KMS-11 (cell line): Measurements from ENCODE around the gene DGCR2.
"Not testable (repeated sequence)": the region's sequence is repeated elsewhere in the genome, so short reads cannot be mapped to it uniquely, and the experiment has no call there.

Source experiments
- H2AFZ ChIP-seq: fragments of 200-600 bp; sonication (generic); 2 replicates; pipeline ENCODE4 v1.6.1; 2016; ENCODE audit warnings: antibody characterized with exemption, mixed run types, low read depth
- H3K27ac ChIP-seq: fragments of 200-600 bp; sonication (generic); 2 replicates; pipeline ENCODE4 v1.6.1; 2016; ENCODE audit warnings: mild to moderate bottlenecking, mixed run types
- H3K27me3 ChIP-seq: fragments of 200-600 bp; sonication (generic); 2 replicates; pipeline ENCODE4 v1.6.1; 2017; ENCODE audit warnings: mild to moderate bottlenecking, low read depth, mixed run types, moderate library complexity; ENCODE audit not compliant: insufficient read depth
- H3K36me3 ChIP-seq: fragments of 200-600 bp; sonication (generic); 2 replicates; pipeline ENCODE4 v1.6.1; 2017; ENCODE audit warnings: mild to moderate bottlenecking, mixed run types; ENCODE audit not compliant: insufficient read depth
- H3K4me1 ChIP-seq: fragments of 200-600 bp; sonication (generic); 2 replicates; pipeline ENCODE4 v1.6.1; 2016; ENCODE audit warnings: mild to moderate bottlenecking, low read depth, mixed run types; ENCODE audit not compliant: poor library complexity, severe bottlenecking
- H3K4me2 ChIP-seq: fragments of 200-600 bp; sonication (generic); 2 replicates; pipeline ENCODE4 v1.7.0; 2016; ENCODE audit warnings: mild to moderate bottlenecking, mixed run types
- H3K4me3 ChIP-seq: fragments of 200-600 bp; sonication (generic); IDR thresholded peaks from 2 replicates; pipeline ENCODE4 v1.6.1; 2017; ENCODE audit warnings: low read depth, low read length, mixed read lengths; ENCODE audit not compliant: insufficient read depth
- H3K79me2 ChIP-seq: fragments of 200-600 bp; sonication (generic); 2 replicates; pipeline ENCODE4 v1.6.1; 2016; ENCODE audit warnings: low read depth, mixed run types; ENCODE audit not compliant: insufficient read depth
- H3K9ac ChIP-seq: fragments of 200-600 bp; sonication (generic); 2 replicates; pipeline ENCODE4 v1.6.1; 2016; ENCODE audit warnings: mild to moderate bottlenecking, mixed run types
- H4K20me1 ChIP-seq: fragments of 200-600 bp; sonication (generic); 2 replicates; pipeline ENCODE4 v1.6.1; 2016; ENCODE audit warnings: mild to moderate bottlenecking, mixed run types; ENCODE audit not compliant: insufficient read depth
- TF ChIP-seq, protein P1 (sequence below): fragments of 200-600 bp; sonication (generic); conservative IDR thresholded peaks from 2 replicates; pipeline ENCODE4 v1.6.1; 2017; ENCODE audit warnings: low read depth, mild to moderate bottlenecking, antibody characterized with exemption, low read length, moderate library complexity, mixed read lengths

Gene DGCR2

DNA sequence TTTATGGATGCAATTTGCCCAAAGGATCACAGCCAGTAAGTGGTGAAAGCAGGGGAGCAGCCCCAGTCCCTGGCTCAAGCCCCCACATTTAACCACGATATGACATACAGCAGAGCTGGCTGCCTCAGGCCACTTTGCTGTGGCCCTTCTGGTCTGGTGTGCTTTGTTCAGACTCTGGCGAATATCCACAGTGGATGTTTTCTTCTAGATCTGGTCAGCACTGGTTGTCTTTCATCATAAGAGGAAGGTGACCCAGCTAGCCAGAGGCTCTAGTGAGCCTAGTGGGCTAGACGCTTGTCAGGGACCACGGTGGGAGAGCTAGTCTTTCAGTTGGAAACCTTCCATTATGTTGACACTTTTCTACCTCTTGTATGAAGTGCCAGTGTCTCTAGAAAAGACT, 42.5 kb downstream of the DGCR2 start:
- Histone ChIP-seq H3K79me2 (no peaks in the 10 kb centered on the region), H3K4me3 (no peak overlapping the region), H3K4me2 (no peak overlapping the region), H4K20me1 (no peaks in the 10 kb centered on the region), H3K27me3 (no peaks in the 10 kb centered on the region), H3K27ac (no peak overlapping the region), H3K4me1 (no peaks in the 10 kb centered on the region), H3K9ac (no peak overlapping the region), H2AFZ (no peak overlapping the region), H3K36me3 (no peaks in the 10 kb centered on the region)
- TF ChIP-seq, protein P1, sequence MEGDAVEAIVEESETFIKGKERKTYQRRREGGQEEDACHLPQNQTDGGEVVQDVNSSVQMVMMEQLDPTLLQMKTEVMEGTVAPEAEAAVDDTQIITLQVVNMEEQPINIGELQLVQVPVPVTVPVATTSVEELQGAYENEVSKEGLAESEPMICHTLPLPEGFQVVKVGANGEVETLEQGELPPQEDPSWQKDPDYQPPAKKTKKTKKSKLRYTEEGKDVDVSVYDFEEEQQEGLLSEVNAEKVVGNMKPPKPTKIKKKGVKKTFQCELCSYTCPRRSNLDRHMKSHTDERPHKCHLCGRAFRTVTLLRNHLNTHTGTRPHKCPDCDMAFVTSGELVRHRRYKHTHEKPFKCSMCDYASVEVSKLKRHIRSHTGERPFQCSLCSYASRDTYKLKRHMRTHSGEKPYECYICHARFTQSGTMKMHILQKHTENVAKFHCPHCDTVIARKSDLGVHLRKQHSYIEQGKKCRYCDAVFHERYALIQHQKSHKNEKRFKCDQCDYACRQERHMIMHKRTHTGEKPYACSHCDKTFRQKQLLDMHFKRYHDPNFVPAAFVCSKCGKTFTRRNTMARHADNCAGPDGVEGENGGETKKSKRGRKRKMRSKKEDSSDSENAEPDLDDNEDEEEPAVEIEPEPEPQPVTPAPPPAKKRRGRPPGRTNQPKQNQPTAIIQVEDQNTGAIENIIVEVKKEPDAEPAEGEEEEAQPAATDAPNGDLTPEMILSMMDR: no peak

- Histone ChIP-seq H4K20me1 (no peaks in the 10 kb centered on the region), H3K4me2 (no peak overlapping the region), H3K9ac (no peak overlapping the region), H2AFZ (no peak overlapping the region), H3K79me2 (no peaks in the 10 kb centered on the region), H3K36me3 (no peaks in the 10 kb centered on the region), H3K4me1 (no peaks in the 10 kb centered on the region), H3K4me3 (no peak overlapping the region), H3K27ac (no peak overlapping the region), H3K27me3 (no peaks in the 10 kb centered on the region)
- TF ChIP-seq, protein P1: no peak
Observed at GRCh38 chr22:19075404-19075803, 46.8 kb downstream of the DGCR2 start.

DNA sequence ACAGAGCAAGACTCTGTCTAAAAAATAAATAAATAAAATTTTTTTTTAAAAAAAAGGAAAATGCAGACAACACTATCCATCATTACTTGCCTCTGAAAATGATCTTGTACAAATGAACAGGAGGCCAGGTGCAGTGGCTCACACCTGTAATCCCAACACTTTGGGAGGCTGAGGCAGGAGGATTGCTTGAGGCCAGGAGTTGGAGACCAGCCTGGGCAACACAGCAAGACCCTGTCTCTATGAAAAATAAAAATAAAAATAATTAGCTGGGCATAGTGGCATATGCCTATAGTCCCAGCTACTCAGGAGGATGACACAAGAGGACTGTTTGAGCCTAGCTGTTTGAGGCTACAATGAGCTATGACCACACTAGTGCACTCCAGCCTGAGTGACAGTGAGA, 49.4 kb downstream of the DGCR2 start:
- not testable (repeated sequence) for H3K4me2 ChIP-seq, H4K20me1 ChIP-seq, H3K36me3 ChIP-seq, H3K27me3 ChIP-seq, H3K9ac ChIP-seq, H3K79me2 ChIP-seq, H3K27ac ChIP-seq, H3K4me1 ChIP-seq, H3K4me3 ChIP-seq, H2AFZ ChIP-seq

DNA sequence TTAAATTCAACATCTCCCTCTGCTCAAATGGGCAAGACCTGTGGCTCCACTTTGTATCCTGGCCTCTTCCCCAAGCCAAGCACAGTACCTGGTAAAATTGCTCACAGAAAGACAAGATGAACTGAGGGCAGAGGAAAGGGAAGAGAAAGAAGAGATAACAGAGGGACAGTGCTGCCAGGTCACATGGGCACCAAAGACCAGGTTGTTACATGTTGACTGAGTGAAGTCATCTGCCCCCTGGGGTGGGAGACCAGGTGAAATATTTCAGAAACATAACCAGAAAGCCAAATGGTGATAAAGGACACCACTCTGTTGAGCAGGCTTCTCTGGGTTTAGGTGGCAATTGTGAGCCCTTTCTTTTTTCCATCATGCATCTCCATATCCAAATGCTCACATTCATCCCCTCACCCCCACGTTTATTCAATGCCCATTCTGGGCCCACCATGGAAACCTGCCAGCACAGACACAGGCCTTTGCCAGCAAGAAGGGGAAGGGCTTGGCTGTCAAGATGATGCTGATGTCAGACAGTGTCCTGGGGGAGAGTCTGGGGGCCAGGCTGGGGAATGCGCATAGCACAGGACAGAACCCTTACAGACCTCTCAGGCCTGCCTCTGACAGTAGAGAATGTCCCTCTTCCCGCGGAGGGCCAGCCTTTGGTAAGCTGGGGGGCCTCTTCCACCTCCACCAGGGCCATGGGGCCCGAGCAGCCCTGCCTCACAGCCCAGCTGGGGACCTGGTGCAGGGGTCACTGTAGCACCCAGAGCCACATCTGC, 51.6 kb downstream of the DGCR2 start:
- Histone ChIP-seq H2AFZ (no peak overlapping the region), H3K9ac (no peak overlapping the region), H3K4me3 (no peak overlapping the region), H3K79me2 (no peaks in the 10 kb centered on the region), H3K36me3 (no peaks in the 10 kb centered on the region), H4K20me1 (no peaks in the 10 kb centered on the region), H3K27ac (no peak overlapping the region), H3K4me1 (no peaks in the 10 kb centered on the region), H3K27me3 (no peaks in the 10 kb centered on the region), H3K4me2 (no peak overlapping the region)
- TF ChIP-seq, protein P1: no peak

DNA sequence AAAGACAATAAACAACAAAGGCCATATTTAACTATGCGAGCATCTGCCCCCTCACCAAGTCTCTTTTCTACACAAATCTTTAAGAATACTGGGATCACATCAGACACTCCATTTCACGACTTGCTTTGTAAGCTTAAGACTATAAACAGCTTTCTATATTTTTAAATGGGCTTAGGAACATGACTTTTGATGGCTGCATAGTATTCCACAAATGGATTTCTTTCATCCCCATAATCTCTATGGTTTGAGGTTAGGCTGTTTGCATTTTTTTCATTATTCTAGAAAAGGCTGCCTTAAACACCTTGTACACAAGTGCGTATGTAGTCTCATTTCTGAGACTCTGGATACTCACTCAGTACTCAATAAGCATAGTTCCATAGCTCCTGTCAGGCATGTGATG, 52.8 kb downstream of the DGCR2 start:
- Histone ChIP-seq H4K20me1 (no peaks in the 10 kb centered on the region), H3K27me3 (no peaks in the 10 kb centered on the region), H3K4me2 (no peak overlapping the region), H2AFZ (no peak overlapping the region), H3K4me1 (no peaks in the 10 kb centered on the region), H3K9ac (no peak overlapping the region), H3K4me3 (no peak overlapping the region), H3K36me3 (no peaks in the 10 kb centered on the region), H3K27ac (no peak overlapping the region), H3K79me2 (no peaks in the 10 kb centered on the region)
- TF ChIP-seq, protein P1: no peak
